CD4-positive, alpha-beta T cell treated with Interleukin-2 at 100 ng/mL for 4 hours (primary cell): Measurements from ENCODE around the gene ALDH1A1.

Experiments
- DNase-seq: peaks from one replicate; pipeline ENCODE4 v3.0.0-alpha.2; 2020; ENCODE audit warnings: low spot score

The ALDH1A1 gene

GRCh38 chr9:72952914-72953313, at the start of gene ALDH1A1:
ALDH1A1 (minus strand) TSS chr9:72953053; CDS start chr9:72953000, 53 bp downstream.
- DNase-seq: no peak

- no peak for DNase-seq
Observed at GRCh38 chr9:73001860-73002259, 49.0 kb upstream of the ALDH1A1 start.

DNA sequence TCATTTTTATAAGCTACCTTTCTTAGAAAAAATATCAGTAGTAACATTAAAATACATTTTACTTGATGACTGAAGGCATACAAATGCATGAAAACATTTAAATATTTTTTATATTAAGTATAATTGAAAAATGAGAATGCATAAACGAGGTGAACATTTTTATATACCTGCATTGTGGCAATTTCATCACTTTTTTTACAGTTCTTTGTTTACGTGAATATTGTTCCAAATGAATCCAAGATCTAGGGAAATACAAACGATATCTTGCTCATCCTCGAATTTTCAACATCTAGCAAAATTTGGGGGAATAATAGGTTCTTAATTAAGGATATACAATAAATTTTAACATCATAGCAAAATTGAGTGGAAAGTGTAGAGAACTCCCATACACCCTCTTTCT, 45.5 kb upstream of the ALDH1A1 start:
- DNase-seq: no peak

GRCh38 chr9:72997387-72997995, 44.6 kb upstream of the ALDH1A1 start:
- no peak for DNase-seq

GRCh38 chr9:72996684-72997314, 43.9 kb upstream of the ALDH1A1 start:
- no peak for DNase-seq

GRCh38 chr9:72996114-72996513, 43.3 kb upstream of the ALDH1A1 start:
- DNase-seq: no peak

DNA sequence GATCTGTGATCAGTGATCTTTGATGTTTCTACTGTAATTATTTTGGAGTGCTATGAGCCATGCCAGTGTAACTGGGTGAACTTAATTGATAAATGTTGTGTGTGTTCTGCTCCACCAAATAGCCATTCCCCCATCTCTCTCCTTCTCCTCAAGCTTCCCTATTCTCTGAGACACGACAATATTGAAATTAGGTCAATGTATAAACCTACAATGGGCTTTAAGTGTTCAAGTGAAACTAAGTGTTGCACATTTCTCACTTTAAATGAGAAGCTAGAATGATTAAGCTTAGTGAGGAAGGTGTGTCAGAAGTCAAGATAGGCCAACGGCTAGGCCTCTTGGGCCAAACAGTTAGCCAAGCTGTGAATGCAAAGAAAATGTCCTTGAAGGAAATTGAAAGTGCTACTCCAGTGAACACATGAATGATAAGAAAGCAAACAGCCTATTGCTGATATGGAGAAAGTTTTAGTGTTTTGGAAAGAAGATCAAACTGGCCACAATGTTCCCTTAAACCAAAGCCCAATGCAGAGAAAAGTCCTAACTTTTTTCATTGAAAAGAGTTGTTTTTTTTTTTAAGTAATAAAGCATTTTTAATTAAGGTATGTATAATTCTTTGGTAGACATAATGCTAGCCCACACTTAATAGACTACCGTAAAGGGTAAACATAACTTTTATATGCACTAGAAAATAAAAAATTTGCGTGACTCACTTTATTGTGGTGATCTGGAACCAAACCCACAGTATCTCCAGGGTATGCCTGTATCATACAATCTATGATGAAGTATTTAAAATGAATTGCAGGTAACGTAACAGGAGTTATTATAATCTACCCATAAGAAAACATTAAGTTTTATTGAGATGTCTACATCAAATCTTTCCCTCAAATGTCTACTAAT, 42.5 kb upstream of the ALDH1A1 start:
- DNase-seq: no peak

DNA sequence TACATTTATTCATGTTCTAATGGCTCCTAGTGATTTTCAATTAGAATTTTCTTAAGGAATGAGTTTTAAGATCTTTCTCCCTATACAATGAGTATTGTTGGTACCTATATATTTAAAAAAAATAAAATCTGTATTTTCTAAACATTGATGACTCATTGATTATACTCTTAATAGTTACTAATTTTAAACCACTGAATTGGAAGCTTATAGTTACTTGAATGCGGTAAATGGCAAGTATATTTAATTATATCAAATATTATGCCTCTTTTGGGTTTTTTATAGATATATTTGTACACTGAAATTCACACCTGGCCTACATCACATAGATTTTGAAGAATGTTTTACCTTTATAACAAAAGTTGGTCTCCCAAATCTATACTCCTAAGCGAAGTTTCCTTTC, 38.9 kb upstream of the ALDH1A1 start:
- DNase-seq: no peak

GRCh38 chr9:72990397-72991182, 37.7 kb upstream of the ALDH1A1 start:
- no peak for DNase-seq

DNA sequence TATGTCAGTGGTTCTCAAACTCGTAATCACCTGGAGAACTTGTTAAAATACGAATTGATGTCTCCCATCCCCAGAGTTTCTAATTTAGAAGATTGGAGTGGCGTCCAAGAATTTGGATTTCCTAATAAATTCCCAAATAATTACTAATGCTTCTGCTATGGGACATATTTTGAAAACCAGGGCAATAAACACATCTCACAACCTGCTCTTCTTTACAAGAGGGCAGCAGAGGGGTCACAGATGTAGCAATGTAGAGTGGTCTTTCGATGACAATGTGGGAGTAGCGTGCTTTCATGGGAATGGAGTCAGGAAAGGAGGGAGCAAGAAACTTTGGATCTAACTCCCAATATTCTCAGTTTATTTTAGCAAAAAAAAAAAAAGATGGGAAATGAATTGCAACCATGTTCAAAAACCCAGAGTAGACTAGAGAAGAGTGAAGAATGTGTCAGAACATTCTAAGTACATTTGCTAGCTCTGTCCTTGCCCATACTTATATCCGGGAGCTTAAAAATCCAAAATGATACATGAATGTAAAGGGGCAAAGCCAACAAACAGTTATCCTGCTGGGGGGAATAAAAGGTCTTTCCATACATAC, 33.8 kb upstream of the ALDH1A1 start:
- no peak for DNase-seq

- no peak for DNase-seq
Observed at GRCh38 chr9:72985746-72986145, 32.9 kb upstream of the ALDH1A1 start.

GRCh38 chr9:72984991-72985390, 32.1 kb upstream of the ALDH1A1 start:
- DNase-seq: no peak

DNA sequence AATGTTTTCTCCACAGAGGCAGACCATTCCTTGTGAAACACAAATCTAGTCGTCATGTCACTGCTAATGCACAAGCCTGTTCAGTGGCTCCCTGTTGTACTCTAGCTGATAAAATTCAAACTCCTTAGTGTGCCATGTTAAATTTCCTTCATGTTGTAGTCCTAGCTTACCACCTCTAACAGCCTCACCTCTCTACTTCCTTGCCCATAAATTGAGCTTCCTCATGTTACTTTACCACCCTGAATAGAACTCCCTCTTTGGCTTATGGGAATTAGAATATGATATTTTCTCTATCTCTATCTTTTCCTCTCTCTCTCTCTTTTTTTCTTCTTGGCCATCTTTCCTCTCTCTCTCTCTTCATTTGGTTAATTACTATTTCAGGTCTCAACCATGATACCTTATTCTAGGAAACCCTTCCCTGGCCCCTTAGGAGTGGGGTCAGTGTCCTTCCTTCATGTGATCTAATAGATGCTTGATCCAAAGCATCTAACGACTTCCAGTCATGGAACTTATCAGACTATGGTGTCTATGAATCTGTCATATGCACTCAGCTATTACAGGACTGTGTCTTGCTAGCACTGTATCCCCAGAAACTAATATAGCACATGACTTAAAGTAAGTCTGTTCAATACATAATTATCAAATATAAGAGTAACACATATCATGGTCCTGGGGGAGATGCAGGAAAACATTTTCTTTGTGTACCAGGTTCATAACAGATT, 31.5 kb upstream of the ALDH1A1 start:
- no peak for DNase-seq

GRCh38 chr9:72983512-72984225, 30.8 kb upstream of the ALDH1A1 start:
- no peak for DNase-seq

DNA sequence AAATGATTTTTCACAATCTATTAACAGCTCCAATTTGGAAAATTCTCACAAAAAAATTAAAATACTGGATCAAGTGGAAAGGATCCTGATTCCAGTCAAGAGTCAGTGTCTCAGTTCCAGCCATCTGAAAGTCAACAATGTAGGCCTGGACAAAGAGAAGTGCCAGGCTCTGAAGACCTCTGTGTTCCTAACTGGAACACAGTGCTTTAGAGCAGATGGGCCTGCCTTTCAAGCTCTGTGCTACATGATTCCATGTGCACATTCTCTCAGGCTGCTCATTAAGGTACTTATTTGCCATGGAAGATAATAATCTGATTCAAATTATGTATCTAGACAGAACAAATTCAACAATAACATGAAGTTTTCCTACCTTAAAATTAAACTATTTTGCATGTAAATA, 30.2 kb upstream of the ALDH1A1 start:
- no peak for DNase-seq

- DNase-seq: no peak
Observed at GRCh38 chr9:72982146-72982799, 29.4 kb upstream of the ALDH1A1 start.

GRCh38 chr9:72981433-72981832, 28.6 kb upstream of the ALDH1A1 start:
- DNase-seq: no peak

- no peak for DNase-seq
Observed at GRCh38 chr9:72980600-72981265, 27.9 kb upstream of the ALDH1A1 start.

GRCh38 chr9:72980183-72980582, 27.3 kb upstream of the ALDH1A1 start:
- no peak for DNase-seq
